OCI-LY1 (cell line): Measurements from ENCODE around the gene FOSB.

ENCODE experiments used
- H2AFZ ChIP-seq: fragments of 200-600 bp; sonication (generic), shearing (Covaris generic); 2 replicates; pipeline ENCODE4 v1.6.0; 2014; ENCODE audit warnings: antibody characterized with exemption, mild to moderate bottlenecking, low read length
- H3F3A ChIP-seq: fragments of 200-600 bp; sonication (generic), shearing (Covaris generic); 2 replicates; pipeline ENCODE4 v1.6.0; 2014; ENCODE audit warnings: mild to moderate bottlenecking, antibody characterized with exemption, low read length, moderate library complexity; ENCODE audit not compliant: insufficient read depth
- H3K27ac ChIP-seq: fragments of 200-600 bp; sonication (generic); 2 replicates; pipeline ENCODE4 v1.5.1; 2014; ENCODE audit warnings: low read length, mixed run types, mild to moderate bottlenecking, low read depth; ENCODE audit not compliant: poor library complexity, severe bottlenecking
- H3K27me3 ChIP-seq: fragments of 200-600 bp; sonication (generic); 2 replicates; pipeline ENCODE4 v1.6.0; 2014; ENCODE audit warnings: antibody characterized with exemption, mild to moderate bottlenecking, low read length, moderate library complexity; ENCODE audit not compliant: insufficient read depth
- H3K36me3 ChIP-seq: fragments of 200-600 bp; sonication (generic); 2 replicates; pipeline ENCODE4 v1.6.1; 2014; ENCODE audit warnings: mild to moderate bottlenecking, antibody characterized with exemption, low read length, moderate library complexity, mixed read lengths; ENCODE audit not compliant: insufficient read depth
- H3K4me1 ChIP-seq: fragments of 200-600 bp; sonication (generic); 2 replicates; pipeline ENCODE4 v1.5.1; 2014; ENCODE audit warnings: mild to moderate bottlenecking, low read length, moderate library complexity; ENCODE audit not compliant: insufficient read depth, severe bottlenecking
- H3K4me2 ChIP-seq: fragments of 200-600 bp; sonication (generic), shearing (Covaris generic); 2 replicates; pipeline ENCODE4 v1.6.1; 2014; ENCODE audit warnings: low read length
- H3K4me3 ChIP-seq: fragments of 200-600 bp; sonication (generic); 2 replicates; pipeline ENCODE4 v1.5.1; 2014; ENCODE audit warnings: low read length, low read depth, mild to moderate bottlenecking, mixed read lengths; ENCODE audit not compliant: poor library complexity, severe bottlenecking
- H3K79me2 ChIP-seq: fragments of 200-600 bp; shearing (Covaris generic); 2 replicates; pipeline ENCODE4 v1.6.1; 2016; ENCODE audit warnings: mixed run types, low read length, mixed read lengths; ENCODE audit not compliant: insufficient read depth
- H3K9ac ChIP-seq: fragments of 200-600 bp; sonication (generic), shearing (Covaris generic); 2 replicates; pipeline ENCODE4 v1.6.1; 2014; ENCODE audit warnings: mild to moderate bottlenecking, low read length, mixed read lengths
- H3K9me2 ChIP-seq: fragments of 200-600 bp; sonication (generic), shearing (Covaris generic); 2 replicates; pipeline ENCODE4 v1.6.1; 2014; ENCODE audit warnings: low read depth, mild to moderate bottlenecking, low read length, mixed read lengths
- H3K9me3 ChIP-seq: fragments of 200-600 bp; shearing (Covaris generic); 2 replicates; pipeline ENCODE4 v1.6.1; 2014; ENCODE audit warnings: low read length, mixed read lengths
- H4K20me1 ChIP-seq: fragments of 200-600 bp; sonication (generic), shearing (Covaris generic); 2 replicates; pipeline ENCODE4 v1.6.0; 2016; ENCODE audit warnings: mild to moderate bottlenecking, low read length; ENCODE audit not compliant: insufficient read depth
- CTCF ChIP-seq: fragments of 200-600 bp; sonication (generic), shearing (Covaris generic); IDR thresholded peaks from 2 replicates; pipeline ENCODE4 v1.5.1; 2017; ENCODE audit warnings: mild to moderate bottlenecking, antibody characterized with exemption, low read length, moderate library complexity, mixed read lengths
- EZH2 ChIP-seq: fragments of 200-600 bp; sonication (generic), shearing (Covaris generic); IDR thresholded peaks from 2 replicates; pipeline ENCODE4 v1.8.0; 2017; ENCODE audit warnings: borderline replicate concordance, mixed run types, mild to moderate bottlenecking, antibody characterized with exemption, low read length, moderate library complexity, mixed read lengths

The FOSB gene

DNA sequence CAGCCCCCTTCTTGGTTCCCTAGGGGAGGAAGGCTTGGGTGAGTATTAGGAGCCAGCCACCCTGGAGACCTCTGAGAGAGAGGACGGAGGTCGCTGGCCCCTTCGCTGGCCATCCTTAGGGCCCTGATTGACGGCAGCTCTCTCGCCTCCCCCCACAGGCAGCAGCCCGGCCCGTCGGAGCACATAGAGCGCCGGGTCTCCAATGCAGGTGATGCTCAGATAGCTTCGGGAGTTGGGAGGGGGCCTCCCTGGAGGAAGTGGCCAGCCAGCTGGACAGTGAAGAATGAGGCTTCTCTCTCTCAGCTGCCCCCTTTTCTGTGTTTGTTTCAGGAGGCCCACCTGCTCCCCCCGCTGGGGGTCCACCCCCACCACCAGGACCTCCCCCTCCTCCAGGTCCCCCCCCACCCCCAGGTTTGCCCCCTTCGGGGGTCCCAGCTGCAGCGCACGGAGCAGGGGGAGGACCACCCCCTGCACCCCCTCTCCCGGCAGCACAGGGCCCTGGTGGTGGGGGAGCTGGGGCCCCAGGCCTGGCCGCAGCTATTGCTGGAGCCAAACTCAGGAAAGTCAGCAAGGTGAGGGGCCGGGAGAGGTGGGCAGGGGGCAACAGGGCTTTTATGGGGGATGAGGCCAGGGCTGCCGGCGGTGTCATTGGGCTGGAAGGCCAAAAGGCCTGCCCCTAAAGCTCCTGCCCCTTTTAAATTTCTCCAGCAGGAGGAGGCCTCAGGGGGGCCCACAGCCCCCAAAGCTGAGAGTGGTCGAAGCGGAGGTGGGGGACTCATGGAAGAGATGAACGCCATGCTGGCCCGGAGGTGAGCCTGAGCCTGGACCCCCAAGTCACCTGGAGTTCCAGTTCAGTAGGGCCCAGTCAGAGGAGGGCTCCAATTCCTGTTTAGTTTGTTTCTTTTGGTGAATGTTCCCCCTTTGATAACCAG, 54.5 kb downstream of the FOSB start:
- H3K36me3 ChIP-seq: peaks cover 53% of the 10 kb centered on the region
- no peaks in the 10 kb centered on the region for H3K9me3 ChIP-seq
- H2AFZ ChIP-seq: no peak overlapping the region
- H3K9me2 ChIP-seq: no peaks in the 10 kb centered on the region
- H3K4me1 ChIP-seq: no peaks in the 10 kb centered on the region
- H3K4me2 ChIP-seq: no peak overlapping the region
- H3F3A ChIP-seq: no peaks in the 10 kb centered on the region
- no peak overlapping the region for H3K9ac ChIP-seq
- no peaks in the 10 kb centered on the region for H3K27me3 ChIP-seq
- TF ChIP-seq EZH2 (no peak), CTCF (no peak)
- H3K79me2 ChIP-seq: no peaks in the 10 kb centered on the region
- H3K4me3 ChIP-seq: no peak overlapping the region
- no peak overlapping the region for H3K27ac ChIP-seq
- no peaks in the 10 kb centered on the region for H4K20me1 ChIP-seq

- TF ChIP-seq EZH2: no peak
- TF ChIP-seq CTCF: peak; percentile 94
- Histone ChIP-seq H3K27ac (no peak overlapping the region), H3F3A (no peaks in the 10 kb centered on the region), H3K36me3 (peaks cover 57% of the 10 kb centered on the region), H3K9me2 (no peaks in the 10 kb centered on the region), H3K4me3 (no peak overlapping the region), H3K4me1 (no peaks in the 10 kb centered on the region), H3K9ac (no peak overlapping the region), H3K79me2 (no peaks in the 10 kb centered on the region), H3K27me3 (no peaks in the 10 kb centered on the region), H3K9me3 (no peaks in the 10 kb centered on the region), H2AFZ (no peak overlapping the region), H3K4me2 (no peak overlapping the region), H4K20me1 (no peaks in the 10 kb centered on the region)
Measured at GRCh38 chr19:45523642-45524256, 56.0 kb downstream of the FOSB start.

DNA sequence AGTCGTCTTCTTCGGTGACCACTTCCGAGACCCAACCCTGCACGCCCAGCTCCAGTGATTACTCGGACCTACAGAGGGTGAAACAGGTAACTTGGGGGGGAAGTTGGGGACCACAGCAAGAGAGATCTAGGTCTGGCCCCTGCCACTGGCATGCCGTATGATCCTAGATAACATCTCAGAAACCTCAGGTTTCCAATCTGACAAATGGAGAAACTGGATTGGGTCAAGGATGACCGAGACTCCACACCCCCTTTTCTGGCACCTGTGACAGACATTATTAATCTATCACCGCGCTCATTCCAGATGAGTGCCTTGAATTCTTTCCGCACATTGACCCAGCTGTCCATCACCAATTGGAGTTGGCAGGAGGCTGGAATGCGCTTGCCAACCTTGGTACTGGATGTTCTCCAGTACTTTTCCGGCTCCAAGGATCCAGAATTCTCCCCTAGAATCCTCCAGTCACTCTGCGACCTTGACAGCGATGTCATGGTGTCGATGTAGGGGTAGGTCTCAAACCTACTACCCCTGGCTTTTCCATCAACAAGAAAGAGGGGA, 56.9 kb downstream of the FOSB start:
- Histone ChIP-seq H4K20me1 (no peaks in the 10 kb centered on the region), H3K9me3 (no peaks in the 10 kb centered on the region), H3K9me2 (no peaks in the 10 kb centered on the region), H3K36me3 (peaks cover 60% of the 10 kb centered on the region), H3K79me2 (no peaks in the 10 kb centered on the region), H3K4me3 (no peak overlapping the region), H3K4me2 (no peak overlapping the region), H3F3A (no peaks in the 10 kb centered on the region), H3K27me3 (no peaks in the 10 kb centered on the region), H3K9ac (no peak overlapping the region), H3K4me1 (no peaks in the 10 kb centered on the region), H2AFZ (no peak overlapping the region), H3K27ac (no peak overlapping the region)
- no peak for TF ChIP-seq CTCF
